Karpas-422 (cell line): ENCODE measurements around the gene TBPL2. TPM values are rescaled to one million over a fixed set of nuclear protein-coding genes. Genes with fewer than 3 reads are reported as not detected.
A peak's percentile ranks its signal among the peaks of the same experiment; 100 is the strongest.
"Not testable (repeated sequence)": the region's sequence is repeated elsewhere in the genome, so short reads cannot be mapped to it uniquely, and the experiment has no call there.

Source experiments
- DNase-seq: peaks from one replicate; pipeline ENCODE4 v3.0.0-alpha.2; 2015
- H2AFZ ChIP-seq: fragments of 200-600 bp; sonication (generic); 2 replicates; pipeline ENCODE4 v1.6.1; 2014; ENCODE audit warnings: antibody characterized with exemption, low read length, mixed read lengths
- H3K27ac ChIP-seq: fragments of 200-600 bp; sonication (generic); 2 replicates; pipeline ENCODE4 v1.5.1; 2014; ENCODE audit warnings: mild to moderate bottlenecking, low read length, moderate library complexity
- H3K27me3 ChIP-seq: fragments of 200-600 bp; sonication (generic); 2 replicates; pipeline ENCODE4 v1.6.1; 2014; ENCODE audit warnings: low read length, mixed read lengths
- H3K36me3 ChIP-seq: fragments of 200-600 bp; sonication (generic); 2 replicates; pipeline ENCODE4 v1.6.1; 2014; ENCODE audit warnings: low read length, mixed read lengths; ENCODE audit not compliant: insufficient read depth
- H3K4me1 ChIP-seq: fragments of 200-600 bp; sonication (generic); 2 replicates; pipeline ENCODE4 v1.6.1; 2014; ENCODE audit warnings: mild to moderate bottlenecking, low read length, mixed read lengths
- H3K4me2 ChIP-seq: fragments of 200-600 bp; sonication (generic); 2 replicates; pipeline ENCODE4 v1.6.1; 2014; ENCODE audit warnings: low read length, low read depth, mild to moderate bottlenecking; ENCODE audit not compliant: poor library complexity, severe bottlenecking
- H3K4me3 ChIP-seq: fragments of 200-600 bp; sonication (generic); 2 replicates; pipeline ENCODE4 v1.5.1; 2014; ENCODE audit warnings: mild to moderate bottlenecking, antibody characterized with exemption, low read length, mixed read lengths
- H3K79me2 ChIP-seq: fragments of 200-600 bp; sonication (generic); 2 replicates; pipeline ENCODE4 v1.6.1; 2014; ENCODE audit warnings: mild to moderate bottlenecking, low read length, mixed read lengths
- H3K9ac ChIP-seq: fragments of 200-600 bp; sonication (generic); 2 replicates; pipeline ENCODE4 v1.6.0; 2014; ENCODE audit warnings: low read length
- H3K9me2 ChIP-seq: fragments of 200-600 bp; sonication (generic), shearing (Covaris generic); replicated peaks from 2 replicates; pipeline ENCODE4 v1.6.0; 2014; ENCODE audit warnings: mild to moderate bottlenecking, low read length, moderate library complexity; ENCODE audit not compliant: insufficient read depth
- H3K9me3 ChIP-seq: fragments of 300-700, 200-600 bp; sonication (generic); 2 replicates; pipeline ENCODE4 v1.6.1; 2014; ENCODE audit warnings: low read length, mixed read lengths
- H4K20me1 ChIP-seq: fragments of 200-600 bp; sonication (generic); 2 replicates; pipeline ENCODE4 v1.6.1; 2014; ENCODE audit warnings: mild to moderate bottlenecking, antibody characterized with exemption, low read length, low read depth; ENCODE audit not compliant: insufficient read depth
- total RNA-seq: library from RNA; depleted of rRNA; stranded (reverse); fragments of >200 nt; shearing (Covaris generic); gene quantifications from 2 replicates; pipeline ENCODE4 v1.2.3, GENCODE V29; 2014; ENCODE audit warnings: low replicate concordance

The TBPL2 gene
- total RNA-seq, 1 experiment from 2014 or later = not detected

- Histone ChIP-seq H3K36me3 (no peaks in the 10 kb centered on the region), H3K4me1 (no peaks in the 10 kb centered on the region), H2AFZ (no peak overlapping the region), H3K79me2 (no peaks in the 10 kb centered on the region), H3K9me2 (no peaks in the 10 kb centered on the region), H3K9ac (no peak overlapping the region), H3K27ac (no peak overlapping the region), H4K20me1 (no peaks in the 10 kb centered on the region), H3K4me2 (no peak overlapping the region), H3K9me3 (no peaks in the 10 kb centered on the region), H3K27me3 (no peaks in the 10 kb centered on the region; the same call in 1 of the 2 replicates), H3K4me3 (no peak overlapping the region)
- DNase-seq = no peak
These were observed 26.9 kb upstream of the TBPL2 start for GRCh38 chr14:55467307-55467706.

GRCh38 chr14:55458800-55459515 is 18.5 kb upstream of the TBPL2 start:
- H3K79me2 ChIP-seq = no peaks in the 10 kb centered on the region
- H3K9me3 ChIP-seq = no peaks in the 10 kb centered on the region
- no peaks in the 10 kb centered on the region for H4K20me1 ChIP-seq
- H3K27me3 ChIP-seq = no peaks in the 10 kb centered on the region
- H3K4me3 ChIP-seq = no peak overlapping the region
- peak overlapping the region; percentile 3 for H3K4me2 ChIP-seq
- H2AFZ ChIP-seq = peak overlapping the region; percentile 4; the same call in 1 of the 2 replicates
- no peaks in the 10 kb centered on the region for H3K9me2 ChIP-seq
- H3K9ac ChIP-seq = no peak overlapping the region
- H3K4me1 ChIP-seq = 0 out of 2 replicates have a peak, but pooled peaks cover 6% of the 10 kb centered on the region
- DNase-seq = peak; percentile 59
- H3K27ac ChIP-seq = no peak overlapping the region
- no peaks in the 10 kb centered on the region for H3K36me3 ChIP-seq

- Histone ChIP-seq H3K4me3 (no peak overlapping the region), H3K36me3 (no peaks in the 10 kb centered on the region), H2AFZ (no peak overlapping the region), H3K27ac (no peak overlapping the region), H3K9me3 (no peaks in the 10 kb centered on the region), H3K4me1 (0 out of 2 replicates have a peak, but pooled peaks cover 6% of the 10 kb centered on the region), H3K4me2 (no peak overlapping the region), H4K20me1 (no peaks in the 10 kb centered on the region), H3K79me2 (no peaks in the 10 kb centered on the region), H3K27me3 (no peaks in the 10 kb centered on the region), H3K9me2 (no peaks in the 10 kb centered on the region), H3K9ac (no peak overlapping the region)
- DNase-seq = no peak
These were observed 17.1 kb upstream of the TBPL2 start for GRCh38 chr14:55457496-55457895.

- not testable (repeated sequence) for H3K79me2 ChIP-seq, H3K9me3 ChIP-seq, H3K4me2 ChIP-seq
These were observed 16.0 kb upstream of the TBPL2 start for GRCh38 chr14:55456411-55456810.

DNA sequence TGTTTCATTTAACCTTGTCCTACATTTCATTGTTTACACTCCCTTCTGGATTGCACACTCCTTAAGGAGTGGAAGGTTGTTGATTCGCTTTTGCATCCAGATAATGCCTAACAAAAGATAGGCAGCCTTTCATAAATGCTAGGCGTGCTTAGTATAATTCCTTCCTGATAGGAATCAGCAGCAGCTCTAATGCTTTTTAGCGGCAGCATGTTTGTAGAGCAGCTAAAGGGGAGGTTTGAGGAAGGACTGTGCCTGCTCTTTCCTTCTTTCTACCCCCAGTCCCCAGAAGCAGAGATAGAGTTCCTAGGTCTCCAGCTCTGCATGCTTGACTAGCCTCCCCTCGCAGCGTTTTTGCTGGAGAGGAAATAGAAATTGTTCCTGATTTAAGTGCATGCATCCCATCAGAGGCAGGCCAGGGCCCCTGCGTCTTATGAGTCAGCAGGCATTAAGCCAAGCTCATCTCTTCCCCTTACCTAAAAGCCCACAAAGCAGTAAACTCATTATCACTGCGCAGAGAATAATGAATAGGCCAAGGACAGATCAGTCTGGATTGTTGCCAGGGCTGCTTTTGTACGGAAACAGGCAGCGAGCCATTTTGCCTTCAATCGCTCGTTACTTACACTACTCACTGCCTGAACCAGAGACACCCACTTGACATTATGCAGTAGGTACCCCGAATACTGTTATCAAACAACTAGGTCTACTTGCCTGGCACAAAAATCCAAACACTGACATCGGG is 14.0 kb upstream of the TBPL2 start:
- no peaks in the 10 kb centered on the region for H3K79me2 ChIP-seq
- no peak for DNase-seq
- H3K4me1 ChIP-seq = peaks cover 18% of the 10 kb centered on the region
- no peak overlapping the region for H3K4me3 ChIP-seq
- no peaks in the 10 kb centered on the region for H3K27me3 ChIP-seq
- H3K36me3 ChIP-seq = no peaks in the 10 kb centered on the region
- H3K9me3 ChIP-seq = no peaks in the 10 kb centered on the region
- H3K4me2 ChIP-seq = no peak overlapping the region
- H4K20me1 ChIP-seq = no peaks in the 10 kb centered on the region
- no peak overlapping the region for H2AFZ ChIP-seq
- no peak overlapping the region for H3K9ac ChIP-seq
- H3K27ac ChIP-seq = no peak overlapping the region
- no peaks in the 10 kb centered on the region for H3K9me2 ChIP-seq

More at GRCh38 chr14:55456411-55456810, 16.0 kb upstream of the TBPL2 start:
- H3K27ac ChIP-seq, H3K4me1 ChIP-seq, H2AFZ ChIP-seq, H3K9me2 ChIP-seq, H3K36me3 ChIP-seq, H3K4me3 ChIP-seq, H4K20me1 ChIP-seq, H3K9ac ChIP-seq, DNase-seq, H3K27me3 ChIP-seq: not testable (repeated sequence)

DNA sequence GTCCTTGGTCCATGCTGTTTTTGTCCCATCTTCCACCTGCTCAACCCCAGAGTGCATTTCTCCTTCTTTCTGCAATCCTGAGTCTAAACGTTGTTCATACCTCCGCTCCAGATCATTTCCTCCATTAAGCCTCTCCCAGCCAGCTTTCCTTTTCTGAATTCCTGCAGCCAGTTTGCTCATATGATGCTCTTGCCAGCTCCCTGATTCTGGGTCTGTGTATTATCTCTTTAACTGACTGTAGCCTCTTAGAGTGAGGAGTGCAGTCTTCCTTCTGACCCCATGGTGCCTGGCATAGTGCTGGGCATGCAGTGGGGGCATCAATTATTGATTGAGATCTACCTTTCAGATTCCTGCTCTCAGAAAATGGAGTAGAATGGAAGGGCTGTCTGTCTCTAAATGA is 11.5 kb upstream of the TBPL2 start:
- Histone ChIP-seq H3K4me1 (peaks cover 12% of the 10 kb centered on the region), H3K27ac (no peak overlapping the region), H3K4me3 (no peak overlapping the region), H3K9me2 (no peaks in the 10 kb centered on the region), H3K36me3 (no peaks in the 10 kb centered on the region), H3K9ac (no peak overlapping the region), H4K20me1 (0 out of 2 replicates have a peak, but pooled peaks cover 3% of the 10 kb centered on the region), H3K4me2 (no peak overlapping the region), H3K79me2 (no peaks in the 10 kb centered on the region), H3K9me3 (no peaks in the 10 kb centered on the region), H3K27me3 (no peaks in the 10 kb centered on the region), H2AFZ (no peak overlapping the region)
- no peak for DNase-seq

- DNase-seq = no peak
- Histone ChIP-seq H3K9me2 (no peaks in the 10 kb centered on the region), H3K9me3 (no peaks in the 10 kb centered on the region), H3K27me3 (no peaks in the 10 kb centered on the region), H3K79me2 (no peaks in the 10 kb centered on the region), H3K36me3 (no peaks in the 10 kb centered on the region), H3K4me1 (peaks cover 12% of the 10 kb centered on the region), H2AFZ (no peak overlapping the region), H3K4me3 (no peak overlapping the region), H3K27ac (no peak overlapping the region), H3K4me2 (no peak overlapping the region), H4K20me1 (0 out of 2 replicates have a peak, but pooled peaks cover 3% of the 10 kb centered on the region), H3K9ac (no peak overlapping the region)
These were observed 11.0 kb upstream of the TBPL2 start for GRCh38 chr14:55451398-55451797.

GRCh38 chr14:55450987-55451386 is 10.6 kb upstream of the TBPL2 start:
- H3K27ac ChIP-seq = no peak overlapping the region
- H3K4me1 ChIP-seq = peaks cover 12% of the 10 kb centered on the region
- no peak overlapping the region for H2AFZ ChIP-seq
- 0 out of 2 replicates have a peak, but pooled peaks cover 3% of the 10 kb centered on the region for H4K20me1 ChIP-seq
- no peaks in the 10 kb centered on the region for H3K9me3 ChIP-seq
- H3K4me2 ChIP-seq = no peak overlapping the region
- no peaks in the 10 kb centered on the region for H3K79me2 ChIP-seq
- no peak overlapping the region for H3K9ac ChIP-seq
- H3K9me2 ChIP-seq = no peaks in the 10 kb centered on the region
- no peaks in the 10 kb centered on the region for H3K27me3 ChIP-seq
- DNase-seq = no peak
- H3K36me3 ChIP-seq = no peaks in the 10 kb centered on the region
- H3K4me3 ChIP-seq = no peak overlapping the region
